Hepatocyte (in vitro differentiated cells): Measurements from ENCODE around the gene GDA.

Experiments used
- CTCF ChIP-seq: fragments of 200-600 bp; sonication (generic); IDR thresholded peaks from 2 replicates; pipeline ENCODE4 v1.5.1; 2016; ENCODE audit warnings: antibody characterized with exemption, mild to moderate bottlenecking; ENCODE audit not compliant: poor library complexity
- EZH2 ChIP-seq: fragments of 200-600 bp; sonication (generic); IDR thresholded peaks from 2 replicates; pipeline ENCODE4 v1.6.1; 2016; ENCODE audit warnings: antibody characterized with exemption, mild to moderate bottlenecking, borderline replicate concordance
- EZH2phosphoT487 ChIP-seq: fragments of 200-600 bp; sonication (generic); IDR thresholded peaks from one replicate; pipeline ENCODE4 v1.6.1; 2018; ENCODE audit warnings: antibody characterized with exemption, mild to moderate bottlenecking, low read depth, moderate library complexity; ENCODE audit not compliant: unreplicated experiment, severe bottlenecking

DNA sequence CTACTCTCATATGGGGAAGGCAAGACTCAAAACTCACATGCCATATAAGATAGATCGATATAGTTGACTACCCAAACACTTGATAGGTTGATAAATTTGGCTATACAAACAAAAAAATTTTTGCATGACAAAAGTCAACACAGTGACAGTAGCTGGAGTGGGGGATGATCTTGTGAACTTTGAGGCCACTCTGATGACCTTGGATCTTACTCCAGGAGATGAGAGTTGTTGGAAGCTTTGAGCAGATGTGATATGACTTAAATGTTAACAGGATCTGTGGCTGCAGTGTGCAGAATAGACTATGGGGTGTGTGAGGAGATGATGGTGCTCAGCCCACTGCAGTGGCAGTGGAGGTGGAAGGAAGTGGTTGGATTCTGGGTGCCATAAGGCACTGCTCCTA lies 114.3 kb downstream of the GDA start:
- TF ChIP-seq CTCF (no peak), EZH2 (no peak), EZH2phosphoT487 (no peak)
